GM12891 (cell line): ENCODE measurements around the gene TKTL1.

Source experiments
- PAX5 ChIP-seq: IDR thresholded peaks from 2 replicates; pipeline ENCODE4 v1.6.1; 2011; ENCODE audit warnings: low read length, moderate library complexity, mild to moderate bottlenecking; ENCODE audit not compliant: insufficient read depth, severe bottlenecking
- POLR2A ChIP-seq: IDR thresholded peaks from 2 replicates; pipeline ENCODE4 v1.6.1; 2011; ENCODE audit warnings: low read depth, low read length, control low read depth
- POLR2AphosphoS5 ChIP-seq: IDR thresholded peaks from 2 replicates; pipeline ENCODE4 v1.6.1; 2011; ENCODE audit warnings: low read depth, low read length, control low read depth
- POU2F2 ChIP-seq: IDR thresholded peaks from 2 replicates; pipeline ENCODE4 v1.6.1; 2011; ENCODE audit warnings: low read depth, mild to moderate bottlenecking, control low read depth, low read length, moderate library complexity
- SPI1 ChIP-seq: IDR thresholded peaks from 2 replicates; pipeline ENCODE4 v1.6.1; 2011; ENCODE audit warnings: low read depth, low read length, control low read depth
- TAF1 ChIP-seq: IDR thresholded peaks from 2 replicates; pipeline ENCODE4 v1.6.1; 2011; ENCODE audit warnings: low read depth, low read length, control low read depth

DNA sequence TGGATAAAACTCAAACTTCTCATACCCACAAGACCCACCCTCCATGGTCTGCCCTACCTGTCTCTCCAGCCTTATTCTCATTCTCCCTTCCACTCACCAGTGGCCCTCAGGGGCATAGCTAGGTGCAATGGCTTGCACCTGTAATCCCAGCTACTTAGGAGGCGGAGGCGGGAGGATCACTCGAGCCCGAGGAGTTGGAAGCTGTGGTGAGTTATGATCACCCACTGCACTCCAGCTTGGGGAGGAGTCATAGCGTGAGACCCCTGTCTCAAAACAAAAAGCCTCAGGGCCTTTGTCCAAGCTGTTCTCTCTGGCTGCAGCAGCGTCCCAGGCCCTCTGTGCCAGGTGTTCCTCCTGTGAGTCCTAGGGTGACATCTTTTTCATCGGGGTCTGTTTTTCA, 16.5 kb downstream of the TKTL1 start:
- TF ChIP-seq POLR2AphosphoS5 = no peak
- TF ChIP-seq POLR2A = no peak
- TF ChIP-seq TAF1 = no peak
- no peak for TF ChIP-seq SPI1
- TF ChIP-seq PAX5 = no peak
- TF ChIP-seq POU2F2 = no peak
